Adrenal gland (tissue), 5 donors: ENCODE measurements around the gene STRN4.

ENCODE experiments used
- POLR2A ChIP-seq, 2 donors: fragments of 450-650 bp; IDR thresholded peaks; one replicate each; pipeline ENCODE4 v1.6.1; 2017; ENCODE audit warnings: antibody characterized with exemption in 2 of 2, mild to moderate bottlenecking in 2 of 2, moderate library complexity in 1 of 2
- TF ChIP-seq, protein P1 (sequence below), 6 experiments: fragments of 450-650 bp in 4 of 6; fragments of 200-600 bp in 2 of 6; sonication (generic) in 1 of 6; IDR thresholded peaks; 1 replicate in 5 of 6; 2 replicates in 1 of 6; pipeline versions ENCODE4 v1.5.1 to v1.8.0; 2016 to 2021; ENCODE audit warnings: antibody characterized with exemption in 6 of 6, mild to moderate bottlenecking in 2 of 6, moderate library complexity in 1 of 6
- donor health status: DM: no; HTN: no; CAD: no.

DNA sequence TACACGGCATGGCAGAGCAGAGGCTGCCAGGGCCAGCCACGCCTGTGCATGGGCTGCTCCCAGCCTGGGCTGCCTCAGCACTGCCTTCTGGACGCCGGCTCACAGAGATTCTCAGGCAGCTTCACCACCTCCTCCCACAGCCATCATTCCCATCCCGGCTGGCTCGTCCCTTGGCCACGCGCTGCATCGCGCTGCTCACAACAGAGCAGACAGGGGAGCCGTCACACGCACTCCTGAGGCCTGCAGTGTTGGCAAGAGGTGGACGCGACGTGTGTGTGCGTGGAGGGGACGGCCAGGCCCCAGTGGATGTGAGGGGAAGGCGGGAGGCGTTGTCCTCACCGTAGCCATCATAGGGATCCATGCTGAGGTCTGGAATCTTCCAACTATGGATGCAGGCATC lies 21.8 kb downstream of the STRN4 start:
- no peak for TF ChIP-seq POLR2A (IDR thresholded peaks at IDR 0.05)
- TF ChIP-seq, protein P1, sequence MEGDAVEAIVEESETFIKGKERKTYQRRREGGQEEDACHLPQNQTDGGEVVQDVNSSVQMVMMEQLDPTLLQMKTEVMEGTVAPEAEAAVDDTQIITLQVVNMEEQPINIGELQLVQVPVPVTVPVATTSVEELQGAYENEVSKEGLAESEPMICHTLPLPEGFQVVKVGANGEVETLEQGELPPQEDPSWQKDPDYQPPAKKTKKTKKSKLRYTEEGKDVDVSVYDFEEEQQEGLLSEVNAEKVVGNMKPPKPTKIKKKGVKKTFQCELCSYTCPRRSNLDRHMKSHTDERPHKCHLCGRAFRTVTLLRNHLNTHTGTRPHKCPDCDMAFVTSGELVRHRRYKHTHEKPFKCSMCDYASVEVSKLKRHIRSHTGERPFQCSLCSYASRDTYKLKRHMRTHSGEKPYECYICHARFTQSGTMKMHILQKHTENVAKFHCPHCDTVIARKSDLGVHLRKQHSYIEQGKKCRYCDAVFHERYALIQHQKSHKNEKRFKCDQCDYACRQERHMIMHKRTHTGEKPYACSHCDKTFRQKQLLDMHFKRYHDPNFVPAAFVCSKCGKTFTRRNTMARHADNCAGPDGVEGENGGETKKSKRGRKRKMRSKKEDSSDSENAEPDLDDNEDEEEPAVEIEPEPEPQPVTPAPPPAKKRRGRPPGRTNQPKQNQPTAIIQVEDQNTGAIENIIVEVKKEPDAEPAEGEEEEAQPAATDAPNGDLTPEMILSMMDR (IDR thresholded peaks at IDR 0.05): no peak
